ENCODE measurements around the gene SRGAP2B.
"Not testable (repeated sequence)": the region's sequence is repeated elsewhere in the genome, so short reads cannot be mapped to it uniquely, and the experiment has no call there.

DNA sequence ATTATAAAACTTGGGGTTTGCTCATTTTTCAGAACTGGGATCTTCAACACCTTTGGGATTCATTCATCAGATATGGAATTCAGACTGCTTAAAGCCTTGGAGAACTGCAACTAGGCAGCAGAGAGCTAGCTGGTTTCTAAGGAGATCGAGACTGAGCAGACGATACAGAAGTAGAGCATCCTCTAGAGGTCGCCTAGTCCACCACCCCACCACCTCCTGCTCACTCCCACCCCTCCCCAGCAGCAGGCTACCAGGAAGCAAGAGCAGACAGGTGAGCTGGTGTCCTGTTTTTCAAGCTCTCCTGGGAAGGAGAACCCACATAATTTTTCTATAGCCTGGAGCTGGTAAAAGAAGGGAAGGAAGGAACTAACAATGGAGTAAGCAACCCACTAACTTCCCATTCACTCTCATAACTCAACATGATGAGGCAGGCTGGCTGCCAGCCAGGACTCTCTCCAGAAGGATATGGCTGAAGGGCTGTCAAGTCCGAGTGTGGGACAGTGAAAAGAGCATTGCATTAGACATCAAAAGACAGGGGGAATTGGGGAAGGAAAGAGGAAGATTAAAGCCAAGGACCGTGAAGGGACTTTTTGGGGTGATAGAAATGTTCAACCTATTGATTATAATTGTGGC, 29.8 kb downstream of the SRGAP2B start:
- TF ChIP-seq, protein P1, sequence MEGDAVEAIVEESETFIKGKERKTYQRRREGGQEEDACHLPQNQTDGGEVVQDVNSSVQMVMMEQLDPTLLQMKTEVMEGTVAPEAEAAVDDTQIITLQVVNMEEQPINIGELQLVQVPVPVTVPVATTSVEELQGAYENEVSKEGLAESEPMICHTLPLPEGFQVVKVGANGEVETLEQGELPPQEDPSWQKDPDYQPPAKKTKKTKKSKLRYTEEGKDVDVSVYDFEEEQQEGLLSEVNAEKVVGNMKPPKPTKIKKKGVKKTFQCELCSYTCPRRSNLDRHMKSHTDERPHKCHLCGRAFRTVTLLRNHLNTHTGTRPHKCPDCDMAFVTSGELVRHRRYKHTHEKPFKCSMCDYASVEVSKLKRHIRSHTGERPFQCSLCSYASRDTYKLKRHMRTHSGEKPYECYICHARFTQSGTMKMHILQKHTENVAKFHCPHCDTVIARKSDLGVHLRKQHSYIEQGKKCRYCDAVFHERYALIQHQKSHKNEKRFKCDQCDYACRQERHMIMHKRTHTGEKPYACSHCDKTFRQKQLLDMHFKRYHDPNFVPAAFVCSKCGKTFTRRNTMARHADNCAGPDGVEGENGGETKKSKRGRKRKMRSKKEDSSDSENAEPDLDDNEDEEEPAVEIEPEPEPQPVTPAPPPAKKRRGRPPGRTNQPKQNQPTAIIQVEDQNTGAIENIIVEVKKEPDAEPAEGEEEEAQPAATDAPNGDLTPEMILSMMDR (conservative IDR thresholded peaks at IDR 0.05), result not testable (repeated sequence)
- not testable (repeated sequence) for TF ChIP-seq ZFX (IDR thresholded peaks at IDR 0.05)
